Panc1 (cell line): Measurements from ENCODE around the gene PHC2. TPM values are rescaled to one million over a fixed set of nuclear protein-coding genes. Genes with fewer than 3 reads are reported as not detected.

ENCODE experiments used
- ATAC-seq: fragments of 200-7000 bp; cut with Tn5 transposase; 2 replicates; pipeline ENCODE4 v1.9.1; 2020; ENCODE audit warnings: mild to moderate bottlenecking, moderate library complexity
- BruUV-seq: library from RNA; stranded (reverse); fragments of 400-500 nt; replicated peaks from 2 replicates; lab custom pipeline; 2021; lab: Mats Ljungman, UMichigan
- CTCF ChIA-PET: fragments of 300-600 bp; sonication (Branson Sonifier 250); formaldehyde crosslinking; loops from one replicate; lab custom pipeline; 2022; ENCODE audit warnings: antibody characterized with exemption; lab: Charles Lee
- POLR2A ChIA-PET: fragments of 300-600 bp; sonication (Branson Sonifier 250); formaldehyde crosslinking; loops from one replicate; lab custom pipeline; 2022; ENCODE audit warnings: antibody characterized with exemption; lab: Charles Lee
- DNase-seq: peaks from one replicate; pipeline ENCODE4 v3.0.0-alpha.2; 2010; ENCODE audit warnings: low read depth, low spot score
- H3K27ac ChIP-seq: 2 replicates; pipeline ENCODE4 v1.5.1; 2011; ENCODE audit warnings: mild to moderate bottlenecking, low read length, inconsistent platforms
- H3K27me3 ChIP-seq: fragments of 200-500 bp; sonication (Bioruptor generic); 2 replicates; pipeline ENCODE4 v1.6.0; 2014; ENCODE audit warnings: low read length, inconsistent platforms; ENCODE audit not compliant: control insufficient read depth, insufficient read depth
- H3K36me3 ChIP-seq: fragments of 200-500 bp; sonication (Bioruptor generic); 2 replicates; pipeline ENCODE4 v1.5.1; 2014; ENCODE audit warnings: inconsistent platforms, mild to moderate bottlenecking, low read length, moderate library complexity; ENCODE audit not compliant: control insufficient read depth, insufficient read depth
- H3K4me1 ChIP-seq: 2 replicates; pipeline ENCODE4 v1.5.1; 2011; ENCODE audit warnings: inconsistent platforms, mild to moderate bottlenecking, low read length, moderate library complexity; ENCODE audit not compliant: control insufficient read depth, insufficient read depth
- H3K4me3 ChIP-seq, 2 experiments: 2 replicates each; pipeline ENCODE4 v1.5.1; 2011 to 2012; ENCODE audit warnings: low read depth in 2 of 2, low read length in 2 of 2, mild to moderate bottlenecking in 2 of 2, inconsistent platforms in 1 of 2, moderate library complexity in 1 of 2
- H3K9me3 ChIP-seq: fragments of 200-500 bp; sonication (Bioruptor generic); 2 replicates; pipeline ENCODE4 v1.5.1; 2014; ENCODE audit warnings: low read depth, mild to moderate bottlenecking, inconsistent platforms, low read length, moderate library complexity; ENCODE audit not compliant: control insufficient read depth, insufficient read depth
- CTCF ChIP-seq: fragments of 450-650 bp; IDR thresholded peaks from 2 replicates; pipeline ENCODE4 v1.5.1; 2017; ENCODE audit warnings: mild to moderate bottlenecking
- POLR2AphosphoS5 ChIP-seq: IDR thresholded peaks from 2 replicates; pipeline ENCODE4 v1.6.1; 2012; ENCODE audit warnings: mild to moderate bottlenecking, low read depth, low read length, moderate library complexity
- REST ChIP-seq, 2 experiments: IDR thresholded peaks; 2 replicates each; pipeline ENCODE4 v1.6.1; 2011 to 2012; ENCODE audit warnings: low read depth in 2 of 2, control low read depth in 1 of 2, low read length in 1 of 2, mild to moderate bottlenecking in 1 of 2, moderate library complexity in 1 of 2; ENCODE audit not compliant: insufficient read depth in 1 of 2
- SIN3A ChIP-seq: IDR thresholded peaks from 2 replicates; pipeline ENCODE4 v1.6.1; 2012; ENCODE audit warnings: low read depth, mild to moderate bottlenecking, low read length, moderate library complexity, borderline replicate concordance; ENCODE audit not compliant: insufficient read depth
- TCF7L2 ChIP-seq: IDR thresholded peaks from 2 replicates; pipeline ENCODE4 v1.6.1; 2011; ENCODE audit warnings: mild to moderate bottlenecking, low read depth, low read length, inconsistent platforms
- in situ Hi-C: cut with HindIII; loops from 2 replicates; pipeline ENCODE4 v1.10.0; 2016; ENCODE audit warnings: low sequenced_read_pairs, low pct_unique_long_range_greater_than_20kb
- intact Hi-C: fragments of 100-400 bp; cut with micrococcal nuclease; formaldehyde crosslinking; loops from one replicate; pipeline ENCODE4 v1.10.0; 2022; ENCODE audit not compliant: unreplicated experiment
- microRNA-seq: library from miRNA; unstranded; fragments of <30 nt; microRNA quantifications from one replicate; pipeline ENCODE4 v1.1.0, GENCODE V29; 2020; ENCODE audit not compliant: unreplicated experiment
- total RNA-seq: library from RNA; stranded (reverse); gene quantifications from one replicate; pipeline ENCODE4 v1.2.1, GENCODE V29; 2021; ENCODE audit not compliant: unreplicated experiment

Gene PHC2
- total RNA-seq, 1 experiment from 2014 or later, result 122 TPM

- H3K9me3 ChIP-seq, result no peaks in the 10 kb centered on the region
- DNase-seq (no peak), ATAC-seq (no peak)
- no peak overlapping the region for H3K4me3 ChIP-seq
- no peaks in the 10 kb centered on the region for H3K4me1 ChIP-seq
- ChIA-PET POLR2A (no interaction called here), CTCF (no interaction called here)
- H3K27me3 ChIP-seq, result no peaks in the 10 kb centered on the region
- intact Hi-C loops (no loop called here), in situ Hi-C loops (no loop called here)
- no TSS peak for BruUV-seq
- H3K36me3 ChIP-seq, result no peaks in the 10 kb centered on the region
- TF ChIP-seq TCF7L2 (no peak), SIN3A (no peak), REST (IDR thresholded peaks at IDR 0.05; ENCODE audit: insufficient read depth in 1 of 2, low read depth in 2 of 2, low read length in 1 of 2) (no peak), CTCF (no peak), POLR2AphosphoS5 (no peak)
- H3K27ac ChIP-seq, result no peak overlapping the region
Measured at GRCh38 chr1:33273961-33274371, 156.9 kb downstream of the PHC2 start.

Small RNAs within 50 kb of the gene (microRNA-seq; reads per million reads assigned to microRNA genes)
- gene MIR3605, result 23.8 reads per million, percentile 40 among the genes with 10 or more reads in this experiment

Other genes starting within 250 kb of the PHC2 start
- gene TRIM62, start 249.1 kb downstream of the PHC2 start, total RNA-seq, result 7.4 TPM
- gene ZNF362, start 174.6 kb downstream of the PHC2 start, total RNA-seq, result 17.5 TPM
- gene A3GALT2, start 110.0 kb downstream of the PHC2 start, total RNA-seq, result not detected
- 6.9 TPM for gene ZSCAN20, start 41.5 kb upstream of the PHC2 start, total RNA-seq